ENCODE data around the gene UPK3A. TPM values are rescaled to one million over a fixed set of nuclear protein-coding genes. Genes with fewer than 3 reads are reported as not detected.
A peak's percentile ranks its signal among the peaks of the same experiment; 100 is the strongest.
"Not testable (repeated sequence)": the region's sequence is repeated elsewhere in the genome, so short reads cannot be mapped to it uniquely, and the experiment has no call there.

The UPK3A gene
- total RNA-seq, 2 donors from 2014 or later: not detected

- H3K4me3 Mint-ChIP-seq: no peak overlapping the region
These were observed 39.6 kb downstream of the UPK3A start for GRCh38 chr22:45324311-45324711.

GRCh38 chr22:45328261-45328660 is 43.5 kb downstream of the UPK3A start:
- DNase-seq; H3K9ac ChIP-seq (ENCODE audit: extremely low read depth, low read length, poor library complexity, severe bottlenecking); H3K4me3 Mint-ChIP-seq; H3K27me3 Mint-ChIP-seq (ENCODE audit: insufficient read depth); H3K4me3 ChIP-seq (ENCODE audit: low read length); H3K4me1 Mint-ChIP-seq; H3K27ac ChIP-seq (ENCODE audit: low read depth, low read length); H3K9me3 Mint-ChIP-seq; H3K9me3 ChIP-seq (ENCODE audit: control insufficient read depth, low read length); H3K27me3 ChIP-seq (ENCODE audit: control insufficient read depth, insufficient read depth, low read length, poor library complexity, severe bottlenecking); H3K27ac Mint-ChIP-seq; H3K4me1 ChIP-seq (ENCODE audit: control insufficient read depth, insufficient read depth, low read length): not testable (repeated sequence)
- H3K36me3 Mint-ChIP-seq (ENCODE audit: low read depth): peaks cover 78% of the 10 kb centered on the region
- WGBS, 2 experiments (ENCODE audit: insufficient coverage in 1 of 2, insufficient read length in 1 of 2): 82 to 89% methylated on average over 1 to 7 of the region's 8 CpGs
- peaks cover 80% of the 10 kb centered on the region for H3K36me3 ChIP-seq (ENCODE audit: control insufficient read depth, insufficient read depth, low read length)

More at GRCh38 chr22:45324311-45324711, 39.6 kb downstream of the UPK3A start:
- no peak for DNase-seq
- no peaks in the 10 kb centered on the region for H3K27me3 ChIP-seq (ENCODE audit: control insufficient read depth, insufficient read depth, low read length, poor library complexity, severe bottlenecking)
- no peaks in the 10 kb centered on the region for H3K27me3 Mint-ChIP-seq (ENCODE audit: insufficient read depth)
- peaks cover 7% of the 10 kb centered on the region for H3K4me1 Mint-ChIP-seq
- H3K36me3 Mint-ChIP-seq (ENCODE audit: low read depth): peaks cover 61% of the 10 kb centered on the region
- no peak for TF ChIP-seq CTCF (conservative IDR thresholded peaks at IDR 0.05)
- H3K9ac ChIP-seq (ENCODE audit: extremely low read depth, low read length, poor library complexity, severe bottlenecking): no peak overlapping the region
- 90 to 96% methylated on average over 2 to 12 of the region's 12 CpGs for WGBS, 2 experiments (ENCODE audit: insufficient coverage in 1 of 2, insufficient read length in 1 of 2)
- peaks cover 2% of the 10 kb centered on the region for H3K4me1 ChIP-seq (ENCODE audit: control insufficient read depth, insufficient read depth, low read length)
- H3K36me3 ChIP-seq (ENCODE audit: control insufficient read depth, insufficient read depth, low read length): peaks cover 70% of the 10 kb centered on the region
- H3K27ac ChIP-seq (ENCODE audit: low read depth, low read length): no peak overlapping the region
- no peak overlapping the region for H3K27ac Mint-ChIP-seq
- no peak overlapping the region for H3K4me3 ChIP-seq (ENCODE audit: low read length)
- H3K9me3 Mint-ChIP-seq: no peaks in the 10 kb centered on the region
- H3K9me3 ChIP-seq (ENCODE audit: control insufficient read depth, low read length): no peaks in the 10 kb centered on the region

- H3K4me1 ChIP-seq (ENCODE audit: control insufficient read depth, insufficient read depth, low read length): no peaks in the 10 kb centered on the region
- peaks cover 79% of the 10 kb centered on the region for H3K36me3 ChIP-seq (ENCODE audit: control insufficient read depth, insufficient read depth, low read length)
- H3K27ac Mint-ChIP-seq: no peak overlapping the region
These were observed 44.2 kb downstream of the UPK3A start for GRCh38 chr22:45328822-45329529.

More at GRCh38 chr22:45328822-45329529, 44.2 kb downstream of the UPK3A start:
- Histone ChIP-seq H3K9me3 (ENCODE audit: control insufficient read depth, low read length) (no peaks in the 10 kb centered on the region), H3K27me3 (ENCODE audit: control insufficient read depth, insufficient read depth, low read length, poor library complexity, severe bottlenecking) (no peaks in the 10 kb centered on the region), H3K9ac (ENCODE audit: extremely low read depth, low read length, poor library complexity, severe bottlenecking) (no peak overlapping the region), H3K27ac (ENCODE audit: low read depth, low read length) (peak overlapping the region; percentile 49), H3K4me3 (ENCODE audit: low read length) (no peak overlapping the region)
- no peak for TF ChIP-seq CTCF (conservative IDR thresholded peaks at IDR 0.05)
- Mint-ChIP-seq H3K27me3 (ENCODE audit: insufficient read depth) (no peaks in the 10 kb centered on the region), H3K4me3 (no peak overlapping the region), H3K4me1 (no peaks in the 10 kb centered on the region), H3K9me3 (no peaks in the 10 kb centered on the region), H3K36me3 (ENCODE audit: low read depth) (peaks cover 72% of the 10 kb centered on the region)
- DNase-seq: no peak
- 94 to 96% methylated on average over 7 of the region's 8 CpGs for WGBS, 2 experiments (ENCODE audit: insufficient coverage in 1 of 2, insufficient read length in 1 of 2)

Data from endodermal cell (in vitro differentiated cells).